Natural killer cell treated with Interleukin-12 subunit alpha and Interleukin-12 subunit beta and Interleukin-15 and Interleukin-18, amount 100 ng/mL, for 72 hours (primary cell): ENCODE data around the gene GPR25. TPM values are rescaled to one million over a fixed set of nuclear protein-coding genes. Genes with fewer than 3 reads are reported as not detected.

Experiments used
- ATAC-seq, 2 donors: fragments of 150-1000 bp; cut with Tn5 transposase in 1 of 2; sonication (Bioruptor Pico), chemical (Tn5 transposase) in 1 of 2; 2 replicates each; pipeline ENCODE4 v1.10.0; 2021
- DNase-seq: peaks from one replicate; pipeline ENCODE4 v3.0.0; 2022; ENCODE audit warnings: low spot score
- H3K27ac Mint-ChIP-seq, 2 donors: 1 replicate in 1 of 2; 2 replicates in 1 of 2; pipeline ENCODE4 v1.8.0; 2022; ENCODE audit warnings: mixed read lengths in 2 of 2, mild to moderate bottlenecking in 1 of 2, moderate library complexity in 1 of 2
- H3K27me3 Mint-ChIP-seq, 2 donors: 1 replicate in 1 of 2; 2 replicates in 1 of 2; pipeline ENCODE4 v1.8.0; 2022; ENCODE audit warnings: mixed read lengths in 2 of 2
- H3K36me3 Mint-ChIP-seq: one replicate; pipeline ENCODE4 v1.8.0; 2022; ENCODE audit warnings: mixed read lengths
- H3K4me1 Mint-ChIP-seq, 2 donors: 1 replicate in 1 of 2; 2 replicates in 1 of 2; pipeline ENCODE4 v1.8.0; 2022; ENCODE audit warnings: low read depth in 2 of 2, mixed read lengths in 2 of 2, mild to moderate bottlenecking in 1 of 2
- H3K4me3 Mint-ChIP-seq: one replicate; pipeline ENCODE4 v1.8.0; 2022; ENCODE audit warnings: mixed read lengths
- H3K9me3 Mint-ChIP-seq: 2 replicates; pipeline ENCODE4 v1.8.0; 2022; ENCODE audit warnings: mixed read lengths
- total RNA-seq, 2 donors: library from RNA; stranded (reverse); gene quantifications; one replicate each; pipeline ENCODE4 v1.2.3, GENCODE V29; 2022

Gene GPR25
- total RNA-seq, 2 donors from 2014 or later, result not detected

DNA sequence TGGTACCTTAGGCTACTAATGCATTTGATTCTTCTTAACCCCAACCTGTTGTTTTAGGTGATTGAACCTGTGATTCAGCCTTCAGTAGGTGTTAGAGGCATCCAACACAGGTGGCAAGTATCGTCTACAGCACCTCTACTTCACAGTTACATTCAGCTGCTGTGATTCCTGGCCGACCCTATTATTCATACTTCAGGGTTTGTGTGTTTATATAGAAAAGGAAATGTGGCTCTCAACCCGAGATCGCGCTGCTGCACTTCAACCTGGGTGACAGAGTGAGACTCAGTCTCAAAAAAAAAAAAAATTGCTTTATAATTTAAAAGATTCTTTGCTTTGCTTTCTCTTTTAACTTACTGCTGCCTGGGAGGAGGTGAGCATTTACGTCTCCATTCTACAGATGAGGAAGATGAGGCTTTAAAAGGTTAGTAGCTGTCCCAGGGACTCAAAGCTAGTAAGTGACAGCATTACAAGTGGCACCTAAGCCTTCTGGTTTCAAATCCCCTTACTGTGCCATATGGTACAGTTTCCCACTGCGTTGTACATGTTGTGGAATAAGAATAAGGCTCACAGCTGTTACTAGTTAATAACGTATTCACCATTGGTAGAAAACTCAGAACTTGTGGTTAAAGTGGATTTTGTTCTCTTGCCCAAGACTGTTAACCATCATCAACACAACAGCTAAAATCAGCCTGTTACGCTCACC is 9.9 kb upstream of the GPR25 start:
- H3K4me3 Mint-ChIP-seq, result peak overlapping the region; percentile 11
- peak in 1 of 2 donors; percentile 22 for ATAC-seq
- H3K9me3 Mint-ChIP-seq, result no peaks in the 10 kb centered on the region

DNA sequence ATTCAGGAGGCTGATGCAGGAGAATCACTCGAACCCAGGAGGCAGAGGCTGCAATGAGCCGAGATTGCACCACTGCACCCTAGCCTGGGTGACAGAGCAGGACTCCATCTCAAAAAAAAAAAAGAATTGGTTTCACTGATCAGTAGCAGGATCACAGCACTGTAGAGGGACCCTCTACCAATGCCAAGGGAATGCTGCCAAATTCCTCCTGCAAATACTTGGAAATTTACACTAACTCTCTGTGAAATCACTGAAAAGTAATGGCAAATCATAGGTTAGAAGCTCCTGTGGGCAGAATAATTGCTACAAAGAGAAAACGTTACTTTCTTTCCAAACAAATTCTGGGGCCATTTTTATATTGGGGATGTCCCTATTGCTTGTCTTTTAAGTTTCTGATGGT is 6.7 kb upstream of the GPR25 start:
- H3K27ac Mint-ChIP-seq, result no peak overlapping the region
- H3K36me3 Mint-ChIP-seq, result no peaks in the 10 kb centered on the region
- no peak for ATAC-seq
- no peaks in the 10 kb centered on the region for H3K9me3 Mint-ChIP-seq
- no peak for DNase-seq
- H3K27me3 Mint-ChIP-seq, result peaks cover 0 to 5% of the 10 kb centered on the region in 2 donors
- H3K4me3 Mint-ChIP-seq, result no peak overlapping the region
- H3K4me1 Mint-ChIP-seq, result peaks cover 41 to 46% of the 10 kb centered on the region in 2 donors

More for the DNA sequence above, 9.9 kb upstream of the GPR25 start:
- Mint-ChIP-seq H3K4me1 (peaks cover 36 to 40% of the 10 kb centered on the region in 2 donors), H3K27ac (peak overlapping the region; percentile 44 to 58), H3K27me3 (peaks cover 0 to 5% of the 10 kb centered on the region in 2 donors), H3K36me3 (no peaks in the 10 kb centered on the region)
- no peak for DNase-seq

DNA sequence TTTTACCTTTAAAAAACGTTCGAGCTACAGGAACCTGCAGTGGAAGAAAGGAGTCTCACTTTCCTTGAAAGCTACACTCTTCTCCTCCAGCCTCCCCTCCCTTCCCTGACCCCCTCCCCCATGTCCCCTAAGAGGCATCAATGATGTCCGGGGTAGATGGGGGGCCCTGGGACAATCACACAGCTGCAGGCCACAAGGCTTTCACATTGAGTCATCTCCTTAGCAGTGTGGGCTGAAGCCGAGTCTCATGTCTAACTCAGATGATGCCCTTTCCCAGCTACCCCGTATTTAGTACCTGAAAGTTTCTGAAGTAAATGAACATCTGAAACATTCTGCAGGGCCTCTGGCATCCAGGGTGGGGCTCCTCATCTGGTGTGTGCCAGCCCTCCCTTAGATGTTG is 6.3 kb upstream of the GPR25 start:
- Mint-ChIP-seq H3K27me3 (peaks cover 4 to 9% of the 10 kb centered on the region in 2 donors), H3K36me3 (no peaks in the 10 kb centered on the region), H3K4me3 (peak overlapping the region; percentile 48), H3K27ac (no peak overlapping the region), H3K4me1 (peaks cover 45 to 50% of the 10 kb centered on the region in 2 donors), H3K9me3 (no peaks in the 10 kb centered on the region)
- peak; percentile 71 to 83 for ATAC-seq
- no peak for DNase-seq

DNA sequence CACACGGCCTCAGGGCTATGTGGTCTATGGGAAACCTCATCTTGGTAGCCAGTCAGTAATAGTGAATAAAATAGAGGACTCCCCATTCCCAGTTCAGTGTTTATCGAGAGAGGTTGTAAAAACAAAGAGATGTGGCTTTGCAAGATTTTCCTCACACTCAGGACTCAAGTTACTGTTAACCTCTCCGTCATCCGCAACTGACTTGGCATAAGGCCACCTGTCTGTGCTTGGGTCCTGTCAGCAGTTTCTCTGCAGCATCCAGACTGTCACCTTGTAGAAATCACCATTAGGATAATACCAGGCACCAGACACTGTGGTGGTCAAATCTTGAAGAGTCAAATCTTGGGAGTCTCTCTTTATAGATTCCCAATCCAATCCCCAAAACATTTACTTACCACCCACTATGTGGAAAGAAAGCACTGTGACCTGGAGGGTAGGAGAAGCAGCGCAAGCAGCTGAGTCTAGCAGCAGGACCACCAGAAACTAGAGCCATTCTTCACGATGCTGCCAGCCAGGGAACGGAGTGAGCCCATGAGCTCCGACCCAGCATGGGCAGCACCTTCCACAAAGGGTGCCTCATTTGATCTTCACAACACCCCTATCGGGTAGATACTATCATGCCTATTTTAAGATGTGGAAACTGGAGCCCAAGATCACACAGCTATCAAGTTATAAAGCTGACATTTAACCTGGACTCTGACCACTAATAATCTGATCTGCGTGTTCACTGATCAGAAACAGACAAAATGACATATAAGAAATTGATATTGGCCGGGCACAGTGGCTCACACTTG is 5.6 kb upstream of the GPR25 start:
- Mint-ChIP-seq H3K4me3 (peak overlapping the region; percentile 48), H3K27me3 (peaks cover 9 to 11% of the 10 kb centered on the region in 2 donors), H3K36me3 (no peaks in the 10 kb centered on the region), H3K4me1 (peaks cover 48 to 51% of the 10 kb centered on the region in 2 donors), H3K27ac (no peak overlapping the region), H3K9me3 (no peaks in the 10 kb centered on the region)
- ATAC-seq (no peak), DNase-seq (no peak)

DNA sequence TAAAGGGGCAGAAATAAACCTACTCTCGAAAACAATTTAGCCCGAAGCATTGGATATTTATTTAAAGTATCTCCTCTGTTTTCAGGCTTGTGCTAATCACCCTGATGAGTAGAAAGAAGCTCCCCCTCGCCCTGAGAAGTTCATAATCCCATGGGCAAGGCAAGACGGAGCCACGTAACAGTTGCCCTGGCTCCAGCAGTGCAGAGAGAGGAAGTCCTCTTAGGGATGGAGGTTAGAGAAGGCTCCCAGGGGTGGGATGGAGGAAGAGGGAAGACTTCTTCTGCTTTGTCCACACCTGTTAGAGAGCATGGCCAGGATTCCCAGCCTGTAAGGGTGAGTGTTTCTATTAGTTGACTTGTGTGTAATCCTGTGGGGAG is 3.4 kb upstream of the GPR25 start:
- Mint-ChIP-seq H3K36me3 (no peaks in the 10 kb centered on the region), H3K27me3 (peaks cover 15 to 16% of the 10 kb centered on the region in 2 donors), H3K27ac (peak overlapping the region in 1 of 2 donors; percentile 10), H3K4me1 (peaks cover 36 to 38% of the 10 kb centered on the region in 2 donors), H3K4me3 (no peak overlapping the region), H3K9me3 (no peaks in the 10 kb centered on the region)
- DNase-seq, result no peak
- no peak for ATAC-seq

DNA sequence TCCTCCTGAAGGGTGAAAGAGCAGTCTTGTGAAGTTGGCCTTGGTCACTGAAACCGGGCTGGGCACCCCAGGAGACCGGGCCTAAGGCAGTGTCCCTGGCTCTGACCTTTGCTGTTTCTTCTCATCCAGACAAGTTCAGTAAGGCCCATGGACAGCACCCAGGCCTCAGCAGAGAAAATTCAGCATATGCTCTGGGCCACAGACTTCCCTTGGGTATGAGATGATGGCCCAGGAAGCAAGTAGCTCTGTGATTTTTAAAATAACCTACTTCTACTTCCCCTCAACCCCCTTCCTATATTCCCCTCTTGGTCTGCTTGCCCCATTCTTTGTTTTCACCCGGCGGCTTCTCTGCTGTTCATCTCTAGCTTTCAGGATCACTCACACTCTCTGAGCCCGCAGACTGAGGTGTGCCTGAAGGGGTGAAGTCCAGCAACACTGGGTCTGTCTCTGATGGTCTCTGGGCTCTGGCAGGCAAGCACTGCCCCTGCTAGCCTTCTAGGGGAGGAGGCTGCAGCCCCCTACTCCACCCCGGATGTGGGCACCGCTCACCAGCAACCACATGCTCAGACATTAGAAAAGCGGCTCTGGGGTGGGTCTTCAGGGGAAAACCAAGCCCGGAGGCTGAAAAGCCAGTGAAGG is 2.9 kb upstream of the GPR25 start:
- peak overlapping the region in 1 of 2 donors; percentile 10 for H3K27ac Mint-ChIP-seq
- peaks cover 20% of the 10 kb centered on the region in 2 donors for H3K27me3 Mint-ChIP-seq
- DNase-seq, result no peak
- no peaks in the 10 kb centered on the region for H3K9me3 Mint-ChIP-seq
- H3K4me1 Mint-ChIP-seq, result peaks cover 40 to 43% of the 10 kb centered on the region in 2 donors
- peak; percentile 80 to 85 for ATAC-seq
- H3K4me3 Mint-ChIP-seq, result peak overlapping the region; percentile 42
- no peaks in the 10 kb centered on the region for H3K36me3 Mint-ChIP-seq

DNA sequence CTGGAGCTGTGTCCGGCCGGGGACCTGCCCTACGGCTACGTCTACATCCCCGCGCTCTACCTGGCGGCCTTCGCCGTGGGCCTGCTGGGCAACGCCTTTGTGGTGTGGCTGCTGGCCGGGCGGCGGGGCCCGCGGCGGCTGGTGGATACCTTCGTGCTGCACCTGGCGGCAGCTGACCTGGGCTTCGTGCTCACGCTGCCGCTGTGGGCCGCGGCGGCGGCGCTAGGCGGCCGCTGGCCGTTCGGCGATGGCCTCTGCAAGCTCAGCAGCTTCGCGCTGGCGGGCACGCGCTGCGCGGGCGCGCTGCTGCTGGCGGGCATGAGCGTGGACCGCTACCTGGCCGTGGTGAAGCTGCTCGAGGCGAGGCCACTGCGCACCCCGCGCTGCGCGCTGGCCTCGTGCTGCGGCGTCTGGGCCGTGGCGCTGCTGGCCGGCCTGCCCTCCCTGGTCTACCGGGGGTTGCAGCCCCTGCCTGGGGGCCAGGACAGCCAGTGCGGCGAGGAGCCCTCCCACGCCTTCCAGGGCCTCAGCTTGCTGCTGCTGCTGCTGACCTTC is 412 bp downstream of the GPR25 start:
- H3K36me3 Mint-ChIP-seq, result no peaks in the 10 kb centered on the region
- no peak overlapping the region for H3K27ac Mint-ChIP-seq
- no peak for ATAC-seq
- DNase-seq, result no peak
- H3K4me1 Mint-ChIP-seq, result peaks cover 44 to 49% of the 10 kb centered on the region in 2 donors
- H3K4me3 Mint-ChIP-seq, result peak overlapping the region; percentile 23
- H3K9me3 Mint-ChIP-seq, result no peaks in the 10 kb centered on the region
- peaks cover 19 to 31% of the 10 kb centered on the region in 2 donors for H3K27me3 Mint-ChIP-seq

DNA sequence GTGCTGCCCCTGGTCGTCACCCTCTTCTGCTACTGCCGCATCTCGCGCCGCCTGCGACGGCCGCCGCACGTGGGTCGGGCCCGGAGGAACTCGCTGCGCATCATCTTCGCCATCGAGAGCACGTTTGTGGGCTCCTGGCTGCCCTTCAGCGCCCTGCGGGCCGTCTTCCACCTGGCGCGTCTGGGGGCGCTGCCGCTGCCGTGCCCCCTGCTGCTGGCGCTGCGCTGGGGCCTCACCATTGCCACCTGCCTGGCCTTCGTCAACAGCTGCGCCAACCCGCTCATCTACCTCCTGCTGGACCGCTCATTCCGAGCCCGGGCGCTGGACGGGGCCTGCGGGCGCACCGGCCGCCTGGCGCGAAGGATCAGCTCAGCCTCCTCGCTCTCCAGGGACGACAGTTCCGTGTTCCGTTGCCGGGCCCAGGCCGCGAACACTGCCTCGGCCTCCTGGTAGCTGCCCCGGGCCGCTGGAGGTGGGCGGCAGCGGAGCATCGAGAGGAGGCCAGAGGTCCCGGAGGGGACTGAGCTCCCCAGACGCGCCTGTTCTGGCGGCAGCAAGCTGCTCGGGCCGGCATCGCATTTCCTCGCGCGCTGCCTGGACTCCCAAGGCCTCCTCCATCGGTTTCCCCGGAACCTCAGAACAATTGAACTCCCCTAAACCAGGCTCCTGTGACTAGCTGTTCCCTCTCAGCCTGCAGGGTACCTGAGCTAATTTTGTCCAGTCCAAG is 1.1 kb downstream of the GPR25 start:
- Mint-ChIP-seq H3K27ac (peak overlapping the region in 1 of 2 donors; percentile 57), H3K4me1 (peaks cover 48 to 56% of the 10 kb centered on the region in 2 donors), H3K4me3 (peak overlapping the region; percentile 23), H3K36me3 (no peaks in the 10 kb centered on the region), H3K9me3 (no peaks in the 10 kb centered on the region), H3K27me3 (peaks cover 19 to 31% of the 10 kb centered on the region in 2 donors)
- DNase-seq (no peak), ATAC-seq (peak in 1 of 2 donors; percentile 4)

DNA sequence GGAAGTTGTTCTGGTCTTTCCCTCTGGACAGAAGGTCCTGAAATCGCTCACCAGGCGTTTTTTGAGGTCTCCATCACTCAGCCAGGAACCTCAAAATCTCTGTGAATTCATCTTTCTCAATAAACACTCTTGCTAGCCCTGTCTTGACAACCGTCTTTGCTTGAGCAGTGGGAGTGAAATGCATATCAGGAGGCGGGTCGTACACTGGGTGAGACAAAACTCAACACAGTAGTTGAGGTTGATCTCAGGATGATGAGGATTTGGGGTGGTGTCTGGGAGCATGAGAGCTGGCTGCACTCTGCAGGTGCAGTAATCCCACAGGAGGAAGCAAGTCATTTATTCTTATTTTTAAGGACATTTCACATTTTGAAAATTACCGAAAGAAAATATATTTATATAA is 1.9 kb downstream of the GPR25 start:
- no peaks in the 10 kb centered on the region for H3K9me3 Mint-ChIP-seq
- peak overlapping the region in 1 of 2 donors; percentile 57 for H3K27ac Mint-ChIP-seq
- H3K4me3 Mint-ChIP-seq, result peak overlapping the region; percentile 23
- peaks cover 19 to 31% of the 10 kb centered on the region in 2 donors for H3K27me3 Mint-ChIP-seq
- ATAC-seq (no peak), DNase-seq (no peak)
- H3K36me3 Mint-ChIP-seq, result no peaks in the 10 kb centered on the region
- peaks cover 45 to 51% of the 10 kb centered on the region in 2 donors for H3K4me1 Mint-ChIP-seq

DNA sequence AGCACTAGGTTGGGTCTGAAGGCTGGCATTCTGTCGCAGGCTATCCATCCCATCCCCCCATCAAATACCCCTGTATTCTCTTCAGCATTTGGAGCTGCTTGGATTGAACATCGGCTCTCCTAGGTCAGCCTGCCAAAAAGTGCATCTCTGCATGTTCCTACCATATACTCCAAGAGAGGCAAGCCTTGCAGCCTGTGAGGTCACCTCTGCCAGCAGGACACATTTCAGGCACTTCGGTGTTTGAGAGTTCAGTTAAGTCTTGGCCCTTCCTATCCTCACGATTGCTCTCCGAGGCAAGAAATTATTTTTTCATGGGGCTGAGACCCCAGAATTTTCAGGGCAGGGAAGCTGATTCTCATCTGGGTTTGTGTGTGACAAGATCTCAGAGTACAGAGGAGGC is 2.6 kb downstream of the GPR25 start:
- Mint-ChIP-seq H3K27me3 (peaks cover 19 to 31% of the 10 kb centered on the region in 2 donors), H3K27ac (no peak overlapping the region), H3K4me1 (peaks cover 47 to 51% of the 10 kb centered on the region in 2 donors), H3K4me3 (no peak overlapping the region), H3K9me3 (no peaks in the 10 kb centered on the region), H3K36me3 (no peaks in the 10 kb centered on the region)
- no peak for DNase-seq
- ATAC-seq, result no peak

DNA sequence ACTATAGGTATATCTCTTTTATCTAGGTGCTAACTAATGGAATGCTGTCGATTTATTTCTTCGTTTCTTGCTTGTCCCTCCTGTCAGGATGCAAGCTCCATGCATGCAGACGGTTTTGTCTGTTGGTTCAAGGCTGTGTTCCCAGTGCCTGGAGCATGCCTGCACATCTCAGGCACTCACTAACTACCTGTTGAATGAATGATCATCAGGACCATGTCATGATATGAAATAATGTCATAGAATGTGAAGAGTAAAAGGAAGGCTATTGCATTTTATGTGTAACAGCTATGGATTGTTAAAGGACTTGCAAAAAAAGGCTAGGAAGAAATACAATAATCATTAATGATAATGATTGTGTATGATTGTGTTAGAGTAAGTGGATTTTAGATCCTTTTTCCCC is 4.2 kb downstream of the GPR25 start:
- Mint-ChIP-seq H3K9me3 (no peaks in the 10 kb centered on the region), H3K4me3 (no peak overlapping the region), H3K27ac (no peak overlapping the region), H3K4me1 (peaks cover 40 to 47% of the 10 kb centered on the region in 2 donors), H3K27me3 (peaks cover 14 to 22% of the 10 kb centered on the region in 2 donors), H3K36me3 (no peaks in the 10 kb centered on the region)
- no peak for ATAC-seq
- no peak for DNase-seq

DNA sequence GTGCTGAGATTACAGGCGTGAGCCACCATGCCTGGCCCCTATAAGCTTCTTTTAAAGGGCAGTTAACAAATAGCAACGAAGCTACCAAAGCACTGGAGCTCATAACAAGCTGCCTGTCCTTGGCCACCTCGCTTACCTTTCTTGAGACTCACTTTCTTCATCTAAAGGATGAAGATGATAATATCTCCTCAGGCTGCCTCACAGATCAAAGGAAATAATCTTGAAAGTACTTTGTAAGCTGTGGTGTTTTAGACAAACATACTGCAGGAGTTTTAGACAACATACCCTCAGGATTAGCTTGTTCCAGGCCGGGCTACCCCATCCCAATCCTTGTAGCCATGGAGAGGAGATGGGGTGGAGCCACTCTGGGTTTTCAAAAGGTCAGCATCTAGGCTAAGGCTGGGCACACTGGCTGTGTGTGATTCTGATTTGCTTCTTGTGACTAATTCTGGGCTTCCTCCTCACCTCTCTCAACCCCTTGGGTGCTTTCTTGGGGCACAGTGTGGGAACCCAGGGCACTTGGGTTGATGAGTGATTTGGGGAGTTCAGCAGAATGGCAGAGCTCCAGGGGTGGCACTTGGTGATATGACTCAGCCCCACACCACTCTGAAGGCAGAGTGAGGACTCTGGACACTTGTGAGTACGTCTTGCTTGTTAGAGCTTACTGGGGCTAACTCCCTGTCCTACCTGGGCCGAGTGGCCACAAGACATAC is 5.2 kb downstream of the GPR25 start:
- Mint-ChIP-seq H3K27ac (peak overlapping the region in 1 of 2 donors; percentile 35), H3K9me3 (no peaks in the 10 kb centered on the region), H3K36me3 (no peaks in the 10 kb centered on the region), H3K4me3 (peak overlapping the region; percentile 20), H3K27me3 (peaks cover 14 to 20% of the 10 kb centered on the region in 2 donors), H3K4me1 (peaks cover 41 to 49% of the 10 kb centered on the region in 2 donors)
- ATAC-seq (peak; percentile 87 to 89), DNase-seq (no peak)
